ENCODE results near the gene ZBTB9. TPM values are rescaled to one million over a fixed set of nuclear protein-coding genes. Genes with fewer than 3 reads are reported as not detected.

ZBTB9 gene
- total RNA-seq, 1 experiment from 2014 or later = 11.4 TPM

DNA sequence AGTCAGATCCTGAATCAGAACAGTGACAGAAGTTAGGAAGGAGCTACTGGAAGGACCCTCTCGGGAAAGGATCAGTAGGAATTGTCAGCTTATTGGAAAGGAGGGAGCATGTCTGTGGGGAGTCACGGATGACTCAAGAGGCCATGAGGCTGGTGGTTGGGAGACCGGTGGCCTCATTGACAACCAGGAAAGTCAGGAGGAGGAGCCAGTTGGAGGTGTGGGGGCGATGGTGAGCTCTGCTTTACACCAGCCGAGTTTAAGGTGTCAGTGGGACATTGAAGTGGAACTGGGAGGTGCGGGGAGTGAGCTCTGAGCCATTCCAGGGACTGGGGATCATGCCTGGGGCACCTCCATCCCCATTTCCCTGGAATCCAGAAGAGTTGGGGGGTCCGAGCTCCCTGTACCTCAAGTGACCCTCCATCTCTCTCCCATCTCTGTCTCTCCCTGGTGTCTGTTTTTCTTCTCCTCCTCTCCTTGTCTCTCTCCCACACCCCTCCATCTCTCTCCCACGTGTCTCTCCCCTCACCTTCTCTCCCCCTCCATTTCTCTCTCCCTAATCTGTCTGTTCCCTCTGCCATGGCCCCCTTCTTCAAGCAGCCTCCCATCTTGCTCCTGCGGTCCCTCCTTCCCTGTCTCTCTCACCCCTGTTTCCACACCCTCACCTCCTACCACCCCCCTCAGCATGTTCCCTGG is 14.3 kb upstream of the ZBTB9 start:
- H3K36me3 ChIP-seq (ENCODE audit: control insufficient read depth, insufficient read depth, low read length) = no peaks in the 10 kb centered on the region; the same call in 1 of the 2 replicates
- BruUV-seq (replicated peaks) = no TSS peak
- Mint-ChIP-seq H3K36me3 (ENCODE audit: insufficient read depth, unreplicated experiment) (peaks cover 13% of the 10 kb centered on the region), H3K9me3 (ENCODE audit: unreplicated experiment) (no peaks in the 10 kb centered on the region), H3K27ac (ENCODE audit: unreplicated experiment) (no peak overlapping the region), H3K4me1 (ENCODE audit: low read depth, unreplicated experiment) (no peaks in the 10 kb centered on the region), H3K4me3 (ENCODE audit: unreplicated experiment) (no peak overlapping the region), H3K27me3 (ENCODE audit: insufficient read depth, unreplicated experiment) (no peaks in the 10 kb centered on the region)
- POLR2A ChIA-PET = no interaction called here
- H3K27me3 ChIP-seq (replicated peaks; ENCODE audit: control insufficient read depth, insufficient read depth, low read length) = no peaks in the 10 kb centered on the region
- CTCF ChIA-PET = interaction anchor here (0.8 to 1.0 kb wide), 2 partner anchors 14 to 57 kb away, joined by 3 to 8 read pairs; partner anchors contain the start of gene ZBTB9
- no peaks in the 10 kb centered on the region for H3K4me1 ChIP-seq
- DNase-seq = no peak
- no peak overlapping the region for H3K4me3 ChIP-seq (ENCODE audit: low read depth, low read length)
- TF ChIP-seq, protein P1, sequence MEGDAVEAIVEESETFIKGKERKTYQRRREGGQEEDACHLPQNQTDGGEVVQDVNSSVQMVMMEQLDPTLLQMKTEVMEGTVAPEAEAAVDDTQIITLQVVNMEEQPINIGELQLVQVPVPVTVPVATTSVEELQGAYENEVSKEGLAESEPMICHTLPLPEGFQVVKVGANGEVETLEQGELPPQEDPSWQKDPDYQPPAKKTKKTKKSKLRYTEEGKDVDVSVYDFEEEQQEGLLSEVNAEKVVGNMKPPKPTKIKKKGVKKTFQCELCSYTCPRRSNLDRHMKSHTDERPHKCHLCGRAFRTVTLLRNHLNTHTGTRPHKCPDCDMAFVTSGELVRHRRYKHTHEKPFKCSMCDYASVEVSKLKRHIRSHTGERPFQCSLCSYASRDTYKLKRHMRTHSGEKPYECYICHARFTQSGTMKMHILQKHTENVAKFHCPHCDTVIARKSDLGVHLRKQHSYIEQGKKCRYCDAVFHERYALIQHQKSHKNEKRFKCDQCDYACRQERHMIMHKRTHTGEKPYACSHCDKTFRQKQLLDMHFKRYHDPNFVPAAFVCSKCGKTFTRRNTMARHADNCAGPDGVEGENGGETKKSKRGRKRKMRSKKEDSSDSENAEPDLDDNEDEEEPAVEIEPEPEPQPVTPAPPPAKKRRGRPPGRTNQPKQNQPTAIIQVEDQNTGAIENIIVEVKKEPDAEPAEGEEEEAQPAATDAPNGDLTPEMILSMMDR (IDR thresholded peaks at IDR 0.05; ENCODE audit: insufficient read depth in 1 of 2, low read depth in 1 of 2, low read length in 1 of 2, severe bottlenecking in 1 of 2, unreplicated experiment in 1 of 2) = no peak
- no peaks in the 10 kb centered on the region for H3K9me3 ChIP-seq
- intact Hi-C loops (cut with micrococcal nuclease; ENCODE audit: unreplicated experiment) = no loop called here

DNA sequence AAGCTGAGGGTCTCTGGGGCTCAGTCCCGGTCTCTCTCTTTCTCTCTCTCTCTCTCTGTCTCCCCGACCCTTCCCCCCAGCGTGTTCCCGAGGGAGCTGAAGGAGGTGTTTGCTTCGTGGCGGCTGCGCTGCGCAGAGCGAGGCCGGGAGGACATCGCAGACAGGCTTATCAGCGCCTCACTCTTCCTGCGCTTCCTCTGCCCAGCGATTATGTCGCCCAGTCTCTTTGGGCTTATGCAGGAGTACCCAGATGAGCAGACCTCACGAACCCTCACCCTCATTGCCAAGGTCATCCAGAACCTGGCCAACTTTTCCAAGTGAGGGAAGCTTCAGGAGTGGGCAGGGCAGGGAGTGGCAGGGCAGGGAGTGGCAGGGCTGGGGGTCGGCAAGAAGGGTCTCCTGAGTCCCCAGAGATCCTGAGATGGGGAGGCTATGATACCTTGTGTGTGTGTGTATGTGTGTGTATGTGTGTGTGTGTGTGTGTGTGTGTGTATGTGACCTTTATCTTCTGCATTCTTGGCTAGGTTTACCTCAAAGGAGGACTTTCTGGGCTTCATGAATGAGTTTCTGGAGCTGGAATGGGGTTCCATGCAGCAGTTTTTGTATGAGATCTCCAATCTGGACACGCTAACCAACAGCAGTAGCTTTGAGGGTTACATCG is 13.6 kb upstream of the ZBTB9 start:
- H3K27me3 ChIP-seq (replicated peaks; ENCODE audit: control insufficient read depth, insufficient read depth, low read length) = no peaks in the 10 kb centered on the region
- ChIA-PET POLR2A (no interaction called here), CTCF (interaction anchor here (0.8 kb wide), 1 partner anchor 58 kb away, joined by 8 read pairs; no protein-coding TSS in a partner anchor)
- Mint-ChIP-seq H3K27me3 (ENCODE audit: insufficient read depth, unreplicated experiment) (no peaks in the 10 kb centered on the region), H3K27ac (ENCODE audit: unreplicated experiment) (no peak overlapping the region), H3K36me3 (ENCODE audit: insufficient read depth, unreplicated experiment) (peaks cover 13% of the 10 kb centered on the region), H3K9me3 (ENCODE audit: unreplicated experiment) (no peaks in the 10 kb centered on the region), H3K4me1 (ENCODE audit: low read depth, unreplicated experiment) (no peaks in the 10 kb centered on the region), H3K4me3 (ENCODE audit: unreplicated experiment) (no peak overlapping the region)
- BruUV-seq (replicated peaks) = no TSS peak
- intact Hi-C loops (cut with micrococcal nuclease; ENCODE audit: unreplicated experiment) = no loop called here
- TF ChIP-seq, protein P1 (IDR thresholded peaks at IDR 0.05; ENCODE audit: insufficient read depth in 1 of 2, low read depth in 1 of 2, low read length in 1 of 2, severe bottlenecking in 1 of 2, unreplicated experiment in 1 of 2) = no peak
- no peaks in the 10 kb centered on the region for H3K4me1 ChIP-seq
- no peak overlapping the region for H3K4me3 ChIP-seq (ENCODE audit: low read depth, low read length)
- no peaks in the 10 kb centered on the region for H3K9me3 ChIP-seq
- no peaks in the 10 kb centered on the region; the same call in 1 of the 2 replicates for H3K36me3 ChIP-seq (ENCODE audit: control insufficient read depth, insufficient read depth, low read length)
- DNase-seq = no peak

DNA sequence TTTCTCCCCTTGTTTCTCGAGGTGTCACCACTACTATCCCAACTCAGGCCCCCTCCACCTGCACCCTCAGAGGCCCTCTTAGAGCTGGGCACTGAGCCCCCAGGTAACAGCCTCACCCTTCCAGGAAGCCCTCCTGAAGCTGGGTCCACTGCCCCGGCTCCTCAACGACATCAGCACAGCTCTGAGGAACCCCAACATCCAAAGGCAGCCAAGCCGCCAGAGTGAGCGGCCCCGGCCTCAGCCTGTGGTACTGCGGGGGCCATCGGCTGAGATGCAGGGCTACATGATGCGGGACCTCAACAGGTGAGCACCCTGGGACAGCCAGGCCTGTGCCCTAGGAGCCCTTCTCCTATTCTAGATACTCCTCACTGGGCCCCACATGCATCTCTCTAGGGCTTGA is 12.9 kb upstream of the ZBTB9 start:
- no peaks in the 10 kb centered on the region for H3K4me1 Mint-ChIP-seq (ENCODE audit: low read depth, unreplicated experiment)
- no peaks in the 10 kb centered on the region for H3K9me3 Mint-ChIP-seq (ENCODE audit: unreplicated experiment)
- peaks cover 13% of the 10 kb centered on the region for H3K36me3 Mint-ChIP-seq (ENCODE audit: insufficient read depth, unreplicated experiment)
- ChIA-PET CTCF (no interaction called here), POLR2A (interaction anchor here (0.6 kb wide), 1 partner anchor 22 kb away, joined by 4 read pairs; no protein-coding TSS in a partner anchor)
- no peak for DNase-seq
- H3K27ac Mint-ChIP-seq (ENCODE audit: unreplicated experiment) = no peak overlapping the region
- no peaks in the 10 kb centered on the region for H3K27me3 Mint-ChIP-seq (ENCODE audit: insufficient read depth, unreplicated experiment)
- Histone ChIP-seq H3K36me3 (ENCODE audit: control insufficient read depth, insufficient read depth, low read length) (no peaks in the 10 kb centered on the region; the same call in 1 of the 2 replicates), H3K4me3 (ENCODE audit: low read depth, low read length) (no peak overlapping the region), H3K4me1 (no peaks in the 10 kb centered on the region), H3K9me3 (no peaks in the 10 kb centered on the region), H3K27me3 (replicated peaks; ENCODE audit: control insufficient read depth, insufficient read depth, low read length) (no peaks in the 10 kb centered on the region)
- BruUV-seq (replicated peaks) = no TSS peak
- intact Hi-C loops (cut with micrococcal nuclease; ENCODE audit: unreplicated experiment) = no loop called here
- TF ChIP-seq, protein P1 (IDR thresholded peaks at IDR 0.05; ENCODE audit: insufficient read depth in 1 of 2, low read depth in 1 of 2, low read length in 1 of 2, severe bottlenecking in 1 of 2, unreplicated experiment in 1 of 2) = no peak
- no peak overlapping the region for H3K4me3 Mint-ChIP-seq (ENCODE audit: unreplicated experiment)

All from Caco-2 (cell line).